Uterus (tissue), 2 donors: ENCODE measurements around the gene ITPKC.

Experiments
- POLR2A ChIP-seq, 2 donors: fragments of 450-650 bp; IDR thresholded peaks; one replicate each; pipeline ENCODE4 v1.6.1; 2016; ENCODE audit warnings: antibody characterized with exemption in 2 of 2, mild to moderate bottlenecking in 1 of 2, moderate library complexity in 1 of 2
- TF ChIP-seq, protein P1 (sequence below), 4 experiments: fragments of 200-600 bp in 2 of 4; fragments of 450-650 bp in 2 of 4; sonication (generic) in 2 of 4; IDR thresholded peaks; one replicate each; pipeline ENCODE4 v1.5.1; 2016 to 2019; ENCODE audit warnings: antibody characterized with exemption in 4 of 4, mild to moderate bottlenecking in 2 of 4, moderate library complexity in 1 of 4

DNA sequence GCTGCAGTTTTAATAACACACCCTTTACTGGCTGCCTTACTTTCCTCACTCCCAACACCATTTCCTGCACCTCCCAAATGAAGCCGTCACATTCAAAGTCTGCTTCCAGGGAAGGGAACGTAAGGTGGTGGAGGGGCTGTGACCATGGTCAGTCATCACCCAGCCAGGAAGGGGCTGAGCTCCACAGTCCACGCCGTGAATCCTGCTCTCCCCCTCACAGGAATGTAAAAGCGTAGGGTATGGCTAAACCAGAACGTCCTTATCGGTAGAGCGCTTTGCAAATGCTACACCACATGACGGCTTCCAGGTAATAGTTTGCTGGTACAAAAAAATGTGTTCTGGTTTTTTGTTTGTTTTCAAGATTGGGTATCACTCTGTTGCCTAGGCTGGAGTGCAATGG is 33.5 kb upstream of the ITPKC start:
- TF ChIP-seq, protein P1, sequence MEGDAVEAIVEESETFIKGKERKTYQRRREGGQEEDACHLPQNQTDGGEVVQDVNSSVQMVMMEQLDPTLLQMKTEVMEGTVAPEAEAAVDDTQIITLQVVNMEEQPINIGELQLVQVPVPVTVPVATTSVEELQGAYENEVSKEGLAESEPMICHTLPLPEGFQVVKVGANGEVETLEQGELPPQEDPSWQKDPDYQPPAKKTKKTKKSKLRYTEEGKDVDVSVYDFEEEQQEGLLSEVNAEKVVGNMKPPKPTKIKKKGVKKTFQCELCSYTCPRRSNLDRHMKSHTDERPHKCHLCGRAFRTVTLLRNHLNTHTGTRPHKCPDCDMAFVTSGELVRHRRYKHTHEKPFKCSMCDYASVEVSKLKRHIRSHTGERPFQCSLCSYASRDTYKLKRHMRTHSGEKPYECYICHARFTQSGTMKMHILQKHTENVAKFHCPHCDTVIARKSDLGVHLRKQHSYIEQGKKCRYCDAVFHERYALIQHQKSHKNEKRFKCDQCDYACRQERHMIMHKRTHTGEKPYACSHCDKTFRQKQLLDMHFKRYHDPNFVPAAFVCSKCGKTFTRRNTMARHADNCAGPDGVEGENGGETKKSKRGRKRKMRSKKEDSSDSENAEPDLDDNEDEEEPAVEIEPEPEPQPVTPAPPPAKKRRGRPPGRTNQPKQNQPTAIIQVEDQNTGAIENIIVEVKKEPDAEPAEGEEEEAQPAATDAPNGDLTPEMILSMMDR (IDR thresholded peaks at IDR 0.05) = no peak
- TF ChIP-seq POLR2A (IDR thresholded peaks at IDR 0.05) = no peak
